Lower leg skin (tissue), 4 donors: Measurements from ENCODE around the gene TMEM134. TPM values are rescaled to one million over a fixed set of nuclear protein-coding genes. Genes with fewer than 3 reads are reported as not detected.
"Not testable (repeated sequence)": the region's sequence is repeated elsewhere in the genome, so short reads cannot be mapped to it uniquely, and the experiment has no call there.

Experiments used
- DNase-seq, 2 donors: peaks; one replicate each; pipeline ENCODE4 v3.0.0-alpha.2; 2019; ENCODE audit warnings: low spot score in 2 of 2
- H3K4me3 ChIP-seq: fragments of 200-600 bp; sonication (generic); 2 replicates; pipeline ENCODE4 v1.5.1; 2017; ENCODE audit warnings: mild to moderate bottlenecking, low read depth; ENCODE audit not compliant: poor library complexity, severe bottlenecking
- CTCF ChIP-seq, 3 donors: fragments of 450-650 bp; IDR thresholded peaks; one replicate each; pipeline ENCODE4 v1.5.1; 2016; ENCODE audit warnings: antibody characterized with exemption in 3 of 3, mild to moderate bottlenecking in 3 of 3, moderate library complexity in 2 of 3
- POLR2A ChIP-seq, 2 donors: fragments of 450-650 bp; IDR thresholded peaks; one replicate each; pipeline ENCODE4 v1.6.1; 2016 to 2017; ENCODE audit warnings: antibody characterized with exemption in 2 of 2, mild to moderate bottlenecking in 1 of 2, moderate library complexity in 1 of 2
- WGBS, 2 donors: methylation state at CpG; one replicate each; pipeline ENCODE4 v1.1.5; 2018; 5-methylcytosine and 5-hydroxymethylcytosine counted together
- intact Hi-C: fragments of 100-400 bp; cut with DNase I; formaldehyde crosslinking; loops from one replicate; pipeline ENCODE4 v1.15.0; 2023; ENCODE audit warnings: low total_unique reads
- total RNA-seq, 4 donors: library from RNA; depleted of rRNA; stranded (reverse); fragments of >200 nt; gene quantifications; one replicate each; pipeline ENCODE4 v1.1.0, GENCODE V29; 2016

Gene TMEM134
- total RNA-seq, 4 donors from 2014 or later, result 202 to 374 (median 252) TPM

- intact Hi-C loops, result no loop called here
These were observed 14.1 kb upstream of the TMEM134 start, which contains the start of gene AIP for GRCh38 chr11:67482827-67483798. TSS of gene AIP (plus strand) at chr11:67483026. CDS start at chr11:67483159, 133 bp downstream.

GRCh38 chr11:67482275-67482826 lies 13.3 kb upstream of the TMEM134 start:
- intact Hi-C loops, result no loop called here
- H3K4me3 ChIP-seq, result no peak overlapping the region
- no peak for DNase-seq
- no peak for TF ChIP-seq POLR2A (IDR thresholded peaks at IDR 0.05)
- TF ChIP-seq CTCF (IDR thresholded peaks at IDR 0.05), result no peak
- 31 to 45% methylated on average over 19 of the region's 19 CpGs for WGBS, 2 donors

More at GRCh38 chr11:67482827-67483798, 14.1 kb upstream of the TMEM134 start, which contains the start of gene AIP:
- TF ChIP-seq POLR2A (IDR thresholded peaks at IDR 0.05), result peak in 1 of 2 donors; percentile 6
- TF ChIP-seq CTCF (IDR thresholded peaks at IDR 0.05), result no peak
- peak within 1 kb of the TSS; percentile 26 for H3K4me3 ChIP-seq
- 10 to 12% methylated on average over 46 to 59 of the region's 60 CpGs for WGBS, 2 donors
- DNase-seq, result peak; percentile 98 to 99

GRCh38 chr11:67477344-67478050 lies 8.4 kb upstream of the TMEM134 start:
- intact Hi-C loops, H3K4me3 ChIP-seq: not testable (repeated sequence)
- WGBS, 2 donors, result 76 to 78% methylated on average over 15 of the region's 16 CpGs

GRCh38 chr11:67476692-67477091 lies 7.6 kb upstream of the TMEM134 start:
- H3K4me3 ChIP-seq, DNase-seq, intact Hi-C loops: not testable (repeated sequence)
- 82 to 88% methylated on average over 10 of the region's 10 CpGs for WGBS, 2 donors

More at GRCh38 chr11:67477344-67478050, 8.4 kb upstream of the TMEM134 start:
- DNase-seq, result not testable (repeated sequence)

GRCh38 chr11:67472882-67473281 lies 3.8 kb upstream of the TMEM134 start:
- intact Hi-C loops, result no loop called here
- no peak for TF ChIP-seq CTCF (IDR thresholded peaks at IDR 0.05)
- TF ChIP-seq POLR2A (IDR thresholded peaks at IDR 0.05), result no peak
- DNase-seq, result no peak
- 76 to 83% methylated on average over 7 of the region's 7 CpGs for WGBS, 2 donors
- no peak overlapping the region for H3K4me3 ChIP-seq

GRCh38 chr11:67470337-67471002 lies 1.4 kb upstream of the TMEM134 start:
- TF ChIP-seq CTCF (IDR thresholded peaks at IDR 0.05) (no peak), POLR2A (IDR thresholded peaks at IDR 0.05) (no peak)
- 80 to 88% methylated on average over 8 of the region's 8 CpGs for WGBS, 2 donors
- intact Hi-C loops, result no loop called here
- DNase-seq, result no peak
- H3K4me3 ChIP-seq, result no peak overlapping the region
